KMS-11 (cell line): ENCODE results near the gene PNPLA7.

Source experiments
- H2AFZ ChIP-seq: fragments of 200-600 bp; sonication (generic); 2 replicates; pipeline ENCODE4 v1.6.1; 2016; ENCODE audit warnings: antibody characterized with exemption, mixed run types, low read depth
- H3K27ac ChIP-seq: fragments of 200-600 bp; sonication (generic); 2 replicates; pipeline ENCODE4 v1.6.1; 2016; ENCODE audit warnings: mild to moderate bottlenecking, mixed run types
- H3K27me3 ChIP-seq: fragments of 200-600 bp; sonication (generic); 2 replicates; pipeline ENCODE4 v1.6.1; 2017; ENCODE audit warnings: mild to moderate bottlenecking, low read depth, mixed run types, moderate library complexity; ENCODE audit not compliant: insufficient read depth
- H3K36me3 ChIP-seq: fragments of 200-600 bp; sonication (generic); 2 replicates; pipeline ENCODE4 v1.6.1; 2017; ENCODE audit warnings: mild to moderate bottlenecking, mixed run types; ENCODE audit not compliant: insufficient read depth
- H3K4me1 ChIP-seq: fragments of 200-600 bp; sonication (generic); 2 replicates; pipeline ENCODE4 v1.6.1; 2016; ENCODE audit warnings: mild to moderate bottlenecking, low read depth, mixed run types; ENCODE audit not compliant: poor library complexity, severe bottlenecking
- H3K4me2 ChIP-seq: fragments of 200-600 bp; sonication (generic); 2 replicates; pipeline ENCODE4 v1.7.0; 2016; ENCODE audit warnings: mild to moderate bottlenecking, mixed run types
- H3K4me3 ChIP-seq: fragments of 200-600 bp; sonication (generic); IDR thresholded peaks from 2 replicates; pipeline ENCODE4 v1.6.1; 2017; ENCODE audit warnings: low read depth, low read length, mixed read lengths; ENCODE audit not compliant: insufficient read depth
- H3K79me2 ChIP-seq: fragments of 200-600 bp; sonication (generic); 2 replicates; pipeline ENCODE4 v1.6.1; 2016; ENCODE audit warnings: low read depth, mixed run types; ENCODE audit not compliant: insufficient read depth
- H3K9ac ChIP-seq: fragments of 200-600 bp; sonication (generic); 2 replicates; pipeline ENCODE4 v1.6.1; 2016; ENCODE audit warnings: mild to moderate bottlenecking, mixed run types
- H4K20me1 ChIP-seq: fragments of 200-600 bp; sonication (generic); 2 replicates; pipeline ENCODE4 v1.6.1; 2016; ENCODE audit warnings: mild to moderate bottlenecking, mixed run types; ENCODE audit not compliant: insufficient read depth
- CTCF ChIP-seq: fragments of 200-600 bp; sonication (generic); conservative IDR thresholded peaks from 2 replicates; pipeline ENCODE4 v1.6.1; 2017; ENCODE audit warnings: low read depth, mild to moderate bottlenecking, antibody characterized with exemption, low read length, moderate library complexity, mixed read lengths

PNPLA7 gene

GRCh38 chr9:137449931-137450538 is 100.2 kb downstream of the PNPLA7 start:
- Histone ChIP-seq H3K27ac (no peak overlapping the region), H3K27me3 (peaks cover 5% of the 10 kb centered on the region; the same call in 1 of the 2 replicates), H3K4me3 (no peak overlapping the region), H3K9ac (no peak overlapping the region), H3K4me1 (peaks cover 12% of the 10 kb centered on the region), H3K4me2 (no peak overlapping the region), H2AFZ (no peak overlapping the region), H3K79me2 (no peaks in the 10 kb centered on the region), H3K36me3 (no peaks in the 10 kb centered on the region), H4K20me1 (no peaks in the 10 kb centered on the region)
- TF ChIP-seq CTCF: no peak

- no peak overlapping the region for H3K27ac ChIP-seq
- H3K9ac ChIP-seq: no peak overlapping the region
- no peak overlapping the region for H2AFZ ChIP-seq
- peaks cover 16% of the 10 kb centered on the region for H3K4me1 ChIP-seq
- H3K36me3 ChIP-seq: no peaks in the 10 kb centered on the region
- H3K4me3 ChIP-seq: no peak overlapping the region
- no peaks in the 10 kb centered on the region for H3K79me2 ChIP-seq
- peaks cover 5% of the 10 kb centered on the region; the same call in 1 of the 2 replicates for H3K27me3 ChIP-seq
- H4K20me1 ChIP-seq: no peaks in the 10 kb centered on the region
- TF ChIP-seq CTCF: no peak
- no peak overlapping the region for H3K4me2 ChIP-seq
Measured at GRCh38 chr9:137449081-137449844, 100.9 kb downstream of the PNPLA7 start.

- H3K36me3 ChIP-seq: no peaks in the 10 kb centered on the region
- H3K4me2 ChIP-seq: no peak overlapping the region
- no peaks in the 10 kb centered on the region for H4K20me1 ChIP-seq
- H3K4me1 ChIP-seq: peaks cover 16% of the 10 kb centered on the region
- no peak overlapping the region for H3K4me3 ChIP-seq
- H3K79me2 ChIP-seq: no peaks in the 10 kb centered on the region
- no peak overlapping the region for H3K9ac ChIP-seq
- peaks cover 7% of the 10 kb centered on the region; the same call in 1 of the 2 replicates for H3K27me3 ChIP-seq
- H3K27ac ChIP-seq: no peak overlapping the region
- no peak overlapping the region for H2AFZ ChIP-seq
- TF ChIP-seq CTCF: no peak
Measured at GRCh38 chr9:137448602-137448962, 101.6 kb downstream of the PNPLA7 start.

GRCh38 chr9:137447722-137448601 is 102.2 kb downstream of the PNPLA7 start:
- Histone ChIP-seq H4K20me1 (no peaks in the 10 kb centered on the region), H3K4me2 (no peak overlapping the region), H3K79me2 (no peaks in the 10 kb centered on the region), H3K4me1 (peaks cover 16% of the 10 kb centered on the region), H3K36me3 (no peaks in the 10 kb centered on the region), H2AFZ (no peak overlapping the region), H3K27me3 (peaks cover 13% of the 10 kb centered on the region), H3K9ac (no peak overlapping the region), H3K4me3 (no peak overlapping the region), H3K27ac (no peak overlapping the region)
- no peak for TF ChIP-seq CTCF
